ENCODE measurements around the gene PRICKLE2.

DNA sequence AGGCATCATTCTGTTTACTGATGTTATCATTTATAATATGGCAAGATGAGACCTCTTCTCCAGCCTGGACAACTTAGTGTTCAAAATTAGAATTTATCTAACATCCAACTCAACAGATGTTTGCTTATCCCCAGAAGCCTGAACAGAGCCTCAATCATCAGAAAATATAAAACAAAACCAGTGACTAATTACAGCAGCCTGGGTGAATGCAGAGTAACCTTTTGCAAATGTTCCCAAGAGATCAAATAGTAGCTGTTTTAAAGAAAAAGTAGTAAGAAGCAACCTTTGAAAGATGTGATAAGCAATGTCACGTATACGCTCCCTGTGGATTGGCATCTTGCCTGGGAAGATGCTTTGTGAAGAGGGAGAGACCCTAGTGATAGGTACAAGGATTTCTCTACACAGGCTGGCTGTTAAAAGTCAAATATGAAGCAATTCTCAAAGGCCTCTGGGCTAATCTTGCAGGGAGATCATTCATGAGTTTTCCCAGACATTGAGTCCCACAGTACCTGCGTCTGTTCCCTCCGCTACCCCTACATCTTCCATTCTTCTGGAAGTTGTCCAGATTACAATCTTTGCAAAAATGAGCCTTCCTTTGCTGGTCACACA is 39.3 kb upstream of the PRICKLE2 start:
- TF ChIP-seq GATA2 (IDR thresholded peaks at IDR 0.05; ENCODE audit: low read depth, low read length) (peak; percentile 60), GATA3 (IDR thresholded peaks at IDR 0.05; ENCODE audit: low read depth, low read length) (no peak; the same call in 1 of the 2 replicates)
